Retinal pigment epithelial cell (primary cell): ENCODE measurements around the gene MED31.
"Not testable (repeated sequence)": the region's sequence is repeated elsewhere in the genome, so short reads cannot be mapped to it uniquely, and the experiment has no call there.

Experiments used
- DNase-seq: peaks from one replicate; pipeline ENCODE4 v3.0.0-alpha.2; 2010; ENCODE audit warnings: low read depth
- H3K4me3 ChIP-seq: 2 replicates; pipeline ENCODE4 v1.5.1; 2011; ENCODE audit warnings: mild to moderate bottlenecking, low read length, control low read depth, moderate library complexity
- CTCF ChIP-seq: conservative IDR thresholded peaks from 2 replicates; pipeline ENCODE4 v1.5.1; 2011; ENCODE audit warnings: low read depth, low read length, control low read depth, inconsistent platforms

Gene MED31

DNA sequence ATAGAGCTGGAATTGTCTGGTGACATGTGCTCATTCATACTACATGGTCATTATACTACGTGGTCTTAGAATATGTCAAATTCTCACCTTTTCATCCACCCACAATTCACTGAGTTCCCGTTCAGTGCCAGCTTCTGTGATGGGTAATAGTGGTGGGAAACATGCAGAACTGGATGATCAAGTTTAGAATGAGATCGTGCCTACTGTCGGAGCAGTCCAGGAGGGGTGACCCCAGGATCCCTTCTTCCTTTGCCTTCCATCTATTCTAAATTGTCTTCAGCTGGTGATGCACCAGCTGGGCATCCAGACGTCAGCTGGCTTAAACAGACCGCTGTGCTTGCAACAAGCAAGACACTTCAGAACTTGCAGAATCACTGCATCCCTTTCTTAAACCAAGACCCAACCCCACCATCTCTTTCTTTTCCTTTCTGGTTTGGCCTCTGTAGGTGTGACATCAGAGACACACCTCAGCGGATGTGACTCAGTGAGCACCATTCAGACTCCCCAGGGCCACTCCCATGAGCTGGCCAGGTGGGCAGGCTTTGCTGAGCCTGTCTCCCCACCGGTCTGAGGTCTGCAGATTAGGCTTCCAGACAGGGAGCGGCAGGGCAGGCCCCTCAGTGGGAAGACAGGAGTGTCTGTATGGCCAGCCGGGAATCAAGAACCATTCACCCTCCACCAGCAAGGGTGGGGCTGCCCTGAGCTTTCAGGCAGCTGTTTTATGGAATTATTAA, 18.2 kb upstream of the MED31 start:
- no peak for DNase-seq
- H3K4me3 ChIP-seq: no peak overlapping the region
- TF ChIP-seq CTCF: no peak

DNA sequence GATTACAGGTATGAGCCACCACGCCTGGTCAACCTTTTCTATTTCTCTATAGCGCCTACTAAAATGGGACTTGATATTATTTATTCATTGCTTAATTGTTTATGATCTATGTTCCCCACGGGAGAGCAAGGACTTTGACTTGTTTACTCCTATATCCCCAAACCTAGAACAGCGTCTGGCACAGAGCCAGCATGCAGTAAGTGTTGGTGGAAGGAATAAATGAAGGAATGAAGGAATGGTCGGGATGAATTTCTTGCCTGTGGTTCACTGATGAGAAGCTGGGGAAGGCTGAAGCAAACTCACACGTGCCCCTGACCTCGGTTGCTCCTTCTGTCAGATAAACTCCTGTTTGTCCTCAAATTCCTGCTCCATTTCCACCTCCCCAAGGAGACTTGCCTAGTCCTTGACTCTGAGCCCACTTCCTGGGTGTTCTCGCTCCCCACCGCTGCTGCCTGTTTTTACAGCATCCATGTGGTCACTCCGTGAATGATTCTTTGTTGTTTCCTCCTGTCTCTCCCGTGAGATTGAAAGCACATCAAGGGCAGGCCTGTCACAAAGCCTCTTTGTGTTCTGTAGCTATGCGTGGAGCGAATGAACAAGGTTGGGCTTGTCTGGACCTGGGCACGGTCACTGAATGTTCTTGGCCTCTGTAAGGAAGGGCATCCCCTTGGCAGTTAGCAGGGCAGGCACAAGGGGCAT, 17.5 kb upstream of the MED31 start:
- DNase-seq: no peak
- TF ChIP-seq CTCF: no peak
- no peak overlapping the region for H3K4me3 ChIP-seq

DNA sequence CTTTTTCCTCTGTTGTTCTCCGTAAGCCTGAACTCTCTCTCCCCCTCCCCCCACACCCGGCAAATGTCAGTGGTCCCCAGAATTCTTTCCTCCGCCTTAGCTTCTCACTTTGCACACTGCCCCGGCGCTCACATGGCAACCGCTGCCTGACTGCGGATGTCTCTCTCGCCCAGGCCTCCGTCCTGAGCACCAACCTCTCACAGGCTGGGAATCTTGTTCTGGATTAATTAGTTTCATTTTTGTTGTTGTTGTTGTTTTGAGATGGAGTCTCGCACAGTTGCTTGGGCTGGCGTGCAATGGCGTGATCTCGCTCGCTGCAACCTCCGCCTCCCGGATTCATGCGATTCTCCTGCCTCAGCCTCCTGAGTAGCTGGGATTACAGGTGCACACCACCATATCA, 16.8 kb upstream of the MED31 start:
- DNase-seq: no peak
- no peak overlapping the region for H3K4me3 ChIP-seq
- no peak for TF ChIP-seq CTCF

GRCh38 chr17:6667516-6667915, 16.1 kb upstream of the MED31 start:
- no peak for DNase-seq
- TF ChIP-seq CTCF: no peak
- H3K4me3 ChIP-seq: no peak overlapping the region

DNA sequence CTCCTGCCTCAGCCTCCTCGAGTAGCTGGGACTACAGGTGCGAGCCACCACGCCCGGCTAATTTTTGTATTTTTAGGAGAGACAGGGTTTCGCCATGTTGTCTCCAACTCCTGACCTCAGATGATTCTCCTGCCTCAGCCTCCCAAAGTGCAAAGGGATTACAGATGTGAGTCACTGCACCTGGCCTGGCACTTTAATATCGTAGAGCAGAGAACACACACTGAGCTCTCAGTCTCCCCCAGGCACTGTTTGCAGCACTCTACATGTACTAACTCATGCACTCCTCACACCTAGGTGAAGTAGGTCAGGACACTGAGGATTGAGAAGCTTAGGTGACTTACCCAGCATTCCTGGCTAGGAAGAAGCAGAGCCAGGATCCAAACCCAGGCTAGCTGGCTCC, 15.2 kb upstream of the MED31 start:
- DNase-seq: no peak

DNA sequence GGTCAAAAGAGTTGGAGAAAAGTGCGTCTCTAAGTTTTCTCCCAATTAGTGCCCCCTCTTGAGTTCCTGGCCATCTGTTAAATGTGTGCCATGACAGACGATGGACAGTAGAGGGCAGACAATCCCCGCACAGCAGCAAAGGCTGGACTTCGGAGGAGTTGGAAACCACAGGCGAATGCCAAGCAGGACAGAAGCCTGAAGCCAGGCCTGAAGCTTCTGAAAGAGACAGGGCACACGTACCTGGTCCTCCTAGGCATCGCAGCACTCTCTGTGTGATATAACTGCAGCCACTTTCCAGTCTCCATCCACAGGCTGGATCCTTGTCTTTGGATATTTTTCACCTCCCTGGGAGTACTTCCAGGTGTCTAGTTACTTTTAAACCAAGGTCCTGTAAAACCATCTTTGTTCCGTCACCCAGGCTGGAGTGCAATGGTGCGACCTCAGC, 14.7 kb upstream of the MED31 start:
- DNase-seq: peak; percentile 35
- TF ChIP-seq CTCF: peak; percentile 98
- H3K4me3 ChIP-seq: no peak overlapping the region

More for the DNA sequence above, 15.2 kb upstream of the MED31 start:
- TF ChIP-seq CTCF: no peak
- no peak overlapping the region for H3K4me3 ChIP-seq

DNA sequence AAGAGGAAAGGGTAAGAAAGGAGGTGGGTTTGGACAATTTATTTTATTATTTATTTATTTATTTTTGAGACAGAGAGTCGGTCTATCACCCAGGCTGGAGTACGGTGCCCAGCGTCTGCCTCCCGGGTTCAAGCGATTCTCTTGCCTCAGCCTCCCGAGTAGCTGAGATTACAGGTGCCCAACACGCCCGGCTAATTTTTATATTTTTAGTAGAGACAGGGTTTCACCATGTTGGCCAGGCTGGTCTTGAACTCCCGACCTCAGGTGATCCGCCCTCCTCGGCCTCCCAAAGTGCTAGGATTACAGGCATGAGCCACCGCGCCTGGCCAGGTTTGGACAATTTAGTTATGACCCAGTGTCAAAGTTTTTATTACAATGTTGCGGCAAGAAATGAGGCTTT, 11.8 kb upstream of the MED31 start:
- not testable (repeated sequence) for DNase-seq, H3K4me3 ChIP-seq
